ENCODE data around the gene TRPM3.
"Not testable (repeated sequence)": the region's sequence is repeated elsewhere in the genome, so short reads cannot be mapped to it uniquely, and the experiment has no call there.

Gene TRPM3

GRCh38 chr9:70988551-70988950 is 132.9 kb downstream of the TRPM3 start:
- DNase-seq: no peak

DNA sequence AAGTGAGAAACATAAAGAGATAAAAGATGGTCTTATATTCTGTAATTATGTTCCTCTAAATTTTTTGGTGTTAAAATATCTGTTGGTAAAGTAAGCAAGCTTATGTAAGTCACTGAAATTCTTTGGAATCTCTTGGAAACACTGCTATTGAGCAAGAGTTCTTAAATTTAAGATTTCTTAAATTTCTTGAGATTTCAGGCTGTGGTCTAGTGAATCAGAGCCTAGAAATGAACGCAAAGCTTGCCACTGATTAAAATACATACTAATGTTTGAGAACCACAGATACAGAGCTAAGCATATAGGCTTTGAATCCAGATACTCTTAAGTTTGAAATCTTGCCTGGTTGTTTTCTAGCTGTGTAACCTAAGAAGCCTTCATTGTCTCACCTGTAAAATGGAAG is 133.4 kb downstream of the TRPM3 start:
- DNase-seq: no peak

DNA sequence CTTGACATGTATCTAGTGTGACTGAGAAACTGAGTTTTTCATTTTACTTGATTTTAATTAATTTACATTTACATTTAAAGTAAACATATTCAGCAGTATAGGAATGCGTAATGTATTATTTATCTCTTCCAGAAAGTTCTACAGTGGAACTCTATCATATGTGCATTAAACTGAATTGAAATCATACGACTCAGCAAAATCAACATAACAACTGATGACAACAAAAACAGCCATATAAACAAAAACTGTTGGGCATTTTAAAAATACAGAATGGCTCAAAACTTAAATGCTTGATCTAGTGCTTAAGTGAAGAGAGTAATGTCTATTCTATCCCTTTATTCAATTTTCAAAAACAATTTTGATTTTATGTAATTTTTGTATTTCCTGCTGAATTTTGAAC is 134.4 kb downstream of the TRPM3 start:
- no peak for DNase-seq

GRCh38 chr9:70983723-70984295 is 137.6 kb downstream of the TRPM3 start:
- no peak for DNase-seq

- no peak for DNase-seq
Observed at GRCh38 chr9:70981312-70981711, 140.1 kb downstream of the TRPM3 start.

- no peak for DNase-seq
Observed at GRCh38 chr9:70979966-70980365, 141.5 kb downstream of the TRPM3 start.

- DNase-seq: no peak
Observed at GRCh38 chr9:70978085-70978484, 143.3 kb downstream of the TRPM3 start.

- no peak for DNase-seq
Observed at GRCh38 chr9:70975821-70976220, 145.6 kb downstream of the TRPM3 start.

GRCh38 chr9:70971723-70972122 is 149.7 kb downstream of the TRPM3 start:
- DNase-seq: no peak

DNA sequence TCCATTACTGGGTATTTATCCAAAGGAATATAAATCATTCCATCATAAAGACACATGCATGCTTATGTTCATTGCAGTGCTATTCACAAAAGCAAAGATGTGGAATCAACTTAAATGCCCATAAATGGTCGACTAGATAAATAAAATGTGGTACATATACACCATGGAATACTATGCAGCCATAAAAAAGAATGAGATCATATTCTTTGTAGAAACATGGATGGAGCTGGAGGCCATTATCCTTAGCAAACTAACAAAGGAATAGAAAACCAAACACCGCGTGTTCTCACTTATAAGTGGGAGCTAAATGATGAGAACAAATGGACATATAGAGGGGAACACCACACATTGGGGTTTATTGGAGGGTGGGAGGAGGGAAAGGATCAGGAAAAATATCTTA is 155.0 kb downstream of the TRPM3 start:
- DNase-seq: not testable (repeated sequence)

GRCh38 chr9:70964861-70965260 is 156.6 kb downstream of the TRPM3 start:
- no peak for DNase-seq

GRCh38 chr9:70963554-70963953 is 157.9 kb downstream of the TRPM3 start:
- no peak for DNase-seq

GRCh38 chr9:70962761-70963440 is 158.5 kb downstream of the TRPM3 start:
- no peak for DNase-seq

- DNase-seq: no peak
Observed at GRCh38 chr9:70959366-70959765, 162.1 kb downstream of the TRPM3 start.

DNA sequence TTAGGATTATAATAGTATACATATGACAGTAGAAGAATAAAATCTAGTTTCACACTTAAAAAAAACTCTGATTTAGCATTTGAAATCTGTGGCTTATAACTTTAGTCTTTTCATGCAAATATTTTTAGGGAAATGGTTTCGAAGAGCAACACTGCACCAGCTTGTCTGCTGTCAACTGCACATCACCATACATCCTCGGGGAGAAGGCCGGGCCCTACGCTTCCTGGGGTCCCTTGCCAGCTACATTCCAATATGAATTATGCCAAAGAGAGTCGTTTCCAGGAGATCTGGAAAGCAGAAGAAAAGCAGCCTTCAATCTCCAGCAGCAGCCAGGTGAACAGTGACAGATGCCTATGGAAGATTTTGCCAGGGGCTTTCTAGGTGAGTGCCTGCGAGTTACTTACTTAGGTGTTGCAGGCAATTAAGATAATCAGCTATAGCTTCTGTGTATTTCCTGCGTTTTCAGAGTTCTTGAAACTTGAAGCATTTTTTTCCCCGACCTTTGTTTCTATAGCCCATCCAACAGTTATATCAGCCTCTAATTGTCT is 166.8 kb downstream of the TRPM3 start:
- DNase-seq: no peak

DNA sequence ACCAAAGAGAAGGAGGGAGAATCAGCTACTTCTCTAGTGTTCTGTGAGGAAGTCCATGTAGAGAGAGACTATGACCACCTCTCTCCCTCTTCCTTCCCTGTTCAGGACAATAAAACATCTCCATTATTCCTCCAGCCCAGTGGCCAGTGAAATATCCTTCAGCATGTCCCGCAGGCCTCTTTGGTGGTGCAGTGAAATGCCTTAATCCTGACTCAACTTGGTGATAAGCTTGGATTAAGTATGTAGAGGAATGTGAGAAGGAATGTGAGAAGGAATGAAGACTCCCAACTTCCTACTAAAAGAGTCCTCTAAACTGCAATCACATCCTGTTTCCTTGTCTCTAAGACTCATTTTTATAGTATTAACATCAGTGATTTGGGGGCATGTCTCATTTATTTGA is 167.3 kb downstream of the TRPM3 start:
- no peak for DNase-seq

DNA sequence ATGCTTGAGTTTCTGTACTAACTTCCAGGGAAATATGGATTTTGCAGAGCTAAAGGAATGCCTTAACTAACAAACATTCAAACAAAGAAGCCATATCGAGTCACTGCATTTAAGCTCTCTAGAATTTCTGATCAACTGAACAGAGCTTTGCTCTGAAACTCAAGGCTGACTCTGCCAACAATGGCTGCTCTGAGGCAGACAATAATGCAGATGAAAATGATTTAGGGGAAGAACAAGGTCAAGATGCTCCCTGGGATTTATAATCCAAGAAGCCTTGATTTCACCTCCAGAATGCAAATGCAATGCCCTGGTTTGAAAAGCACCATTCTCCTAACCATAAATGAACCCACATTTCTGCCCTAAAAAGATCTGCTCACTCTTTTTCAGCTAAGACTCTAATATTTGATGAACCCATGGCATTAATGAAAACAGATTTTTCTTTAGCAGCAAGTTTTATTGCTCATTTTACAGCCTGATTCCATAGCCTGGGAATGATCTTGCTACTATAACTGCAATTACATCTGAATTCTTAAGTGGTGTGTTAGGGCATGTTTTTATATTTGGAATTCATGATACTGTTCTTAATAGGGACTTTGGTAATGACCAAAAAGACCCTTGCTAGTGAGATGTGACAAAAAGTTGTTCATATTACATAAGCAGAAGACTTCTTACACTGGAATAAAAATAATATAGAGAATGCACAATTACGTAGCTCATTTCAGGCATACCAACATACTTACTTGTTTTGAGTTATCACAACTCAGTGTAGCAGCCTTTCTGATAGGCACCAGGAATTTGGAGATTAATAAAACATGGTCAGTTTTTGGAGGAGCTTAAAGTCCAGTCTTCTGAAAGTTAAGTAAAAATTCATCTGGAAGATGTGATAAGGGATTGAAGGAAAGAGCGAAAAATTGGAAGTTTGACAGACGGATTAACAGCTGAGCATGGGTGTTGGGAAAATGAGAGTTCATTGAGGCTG is 169.4 kb downstream of the TRPM3 start:
- DNase-seq: no peak

DNA sequence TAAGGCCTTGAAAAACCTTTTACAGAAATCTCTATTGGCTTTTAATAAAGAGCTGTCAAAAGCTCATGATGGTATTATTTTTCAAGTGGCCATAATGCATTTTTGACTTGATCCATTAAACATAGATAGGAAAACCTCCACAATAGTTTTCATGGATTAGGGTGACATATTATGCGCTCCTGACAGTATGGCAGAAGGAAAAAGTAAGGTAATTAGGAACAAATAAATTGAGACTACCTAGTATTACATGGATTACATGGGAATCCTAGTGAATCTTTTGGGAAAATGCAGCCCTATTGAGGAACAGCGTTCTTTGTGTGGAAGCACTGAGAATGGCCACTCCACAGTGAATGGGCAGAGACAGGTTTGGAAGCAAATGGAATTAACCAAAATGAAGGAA is 171.2 kb downstream of the TRPM3 start:
- no peak for DNase-seq

DNA sequence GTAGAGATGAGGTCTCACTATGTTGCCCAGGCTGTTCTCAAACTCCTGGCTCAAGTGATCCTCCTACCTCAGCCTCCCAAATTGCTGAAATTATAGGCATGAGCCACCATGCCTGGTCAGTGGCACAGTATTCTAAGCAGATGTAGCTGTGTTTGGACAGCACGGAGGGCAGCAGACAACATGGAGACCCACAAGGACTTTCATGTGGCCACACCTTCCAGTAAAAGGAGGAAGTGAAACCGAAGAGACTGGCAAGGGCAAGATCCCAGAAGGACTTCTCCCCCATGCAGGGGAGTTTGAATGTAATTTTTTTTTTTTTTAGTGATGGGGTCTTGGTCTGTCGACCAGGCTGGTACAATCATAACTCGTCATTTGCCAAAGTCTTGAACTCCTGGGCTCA is 172.2 kb downstream of the TRPM3 start:
- DNase-seq: no peak

- no peak for DNase-seq
Observed at GRCh38 chr9:70948744-70949143, 172.7 kb downstream of the TRPM3 start.

DNA sequence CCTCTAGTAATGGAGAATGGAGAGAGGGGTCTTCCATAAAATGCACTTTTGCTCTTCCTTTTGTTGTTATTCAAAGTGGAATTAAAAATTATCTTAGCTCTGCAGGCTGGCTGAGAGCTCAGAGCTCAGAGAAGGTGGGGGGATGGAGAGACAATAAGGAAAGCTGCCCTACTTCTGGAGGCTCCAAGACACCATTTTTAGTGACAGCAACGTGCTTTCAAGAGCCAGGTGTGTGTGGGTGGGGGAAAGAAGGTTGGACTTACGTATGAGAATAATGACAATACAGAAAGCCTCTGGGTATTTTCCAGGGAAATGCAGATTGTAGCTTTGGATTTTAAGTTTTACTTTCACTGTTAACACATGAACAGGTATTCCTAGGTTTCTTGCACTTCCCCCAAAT is 173.9 kb downstream of the TRPM3 start:
- no peak for DNase-seq

DNA sequence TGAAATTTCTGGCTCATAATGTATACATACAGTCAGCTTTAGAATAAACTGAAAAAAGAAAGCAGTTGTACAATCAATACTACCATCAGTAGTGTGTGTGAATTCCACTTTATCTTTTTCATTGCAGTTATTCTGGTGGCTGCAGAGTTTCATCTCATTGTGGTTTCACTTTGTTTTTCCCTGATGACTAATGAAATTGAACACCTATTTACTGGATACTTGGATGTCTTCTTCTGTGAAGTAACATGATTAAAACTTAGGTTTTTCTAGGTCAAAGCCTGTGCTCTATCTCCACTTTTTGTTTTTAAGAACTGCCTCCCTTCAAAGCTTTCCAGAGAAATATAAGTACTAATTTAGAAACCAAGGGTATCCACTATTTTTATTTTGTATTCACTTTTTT is 174.3 kb downstream of the TRPM3 start:
- no peak for DNase-seq

DNA sequence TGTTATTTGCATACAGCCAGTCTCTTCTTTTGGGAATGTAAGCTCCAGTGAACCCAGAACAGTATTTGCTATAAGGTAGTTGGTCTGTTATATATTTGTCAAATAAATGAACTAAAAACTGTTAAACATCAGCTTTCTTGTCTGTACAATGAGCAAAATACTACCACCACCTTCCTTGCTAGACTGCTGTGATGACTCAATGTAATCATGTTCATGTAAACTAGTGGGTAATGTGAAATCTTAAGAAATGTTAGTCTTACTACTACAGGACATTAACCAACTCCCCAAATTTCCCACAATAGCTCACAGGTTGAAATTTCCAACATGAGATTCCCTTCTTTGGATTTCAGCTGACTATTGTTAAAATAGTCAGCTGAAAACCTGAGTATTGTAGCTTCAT is 176.1 kb downstream of the TRPM3 start:
- DNase-seq: no peak

DNA sequence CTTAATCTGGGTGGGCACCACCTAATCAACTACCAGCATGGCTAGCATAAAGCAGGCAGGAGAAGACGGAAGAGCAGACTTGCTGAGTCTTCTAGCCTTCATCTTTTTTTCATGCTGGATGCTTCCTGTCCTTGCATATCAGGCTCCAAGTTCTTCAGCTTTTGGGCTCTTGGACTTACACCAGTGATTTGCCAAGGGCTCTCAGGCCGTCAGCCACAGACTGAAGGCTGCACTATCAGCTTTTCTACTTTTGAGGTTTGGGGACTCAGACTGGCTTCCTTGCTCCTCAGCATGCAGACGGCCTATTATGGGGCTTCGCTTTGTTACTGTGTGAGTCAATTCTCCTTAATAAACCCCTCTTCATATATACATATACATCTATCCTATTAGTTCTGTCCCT is 180.2 kb downstream of the TRPM3 start:
- no peak for DNase-seq

Data from activated CD4-positive, alpha-beta T cell treated with anti-CD3 and anti-CD28 coated beads, Interleukin-2, Interleukin-6, amounts not matched to agents 100 ng/mL and 50 ng/mL, durations not matched to agents 16 hours and 8 hours (primary cell).